Measurements from ENCODE around the gene SEM1.

GRCh38 chr7:96669812-96670211 is 39.8 kb downstream of the SEM1 start:
- TF ChIP-seq POLR2A (IDR thresholded peaks at IDR 0.05; ENCODE audit: low read depth, low read length): no peak
- no peak for TF ChIP-seq CTCF (conservative IDR thresholded peaks at IDR 0.05; ENCODE audit: low read depth, low read length)
- no peak for TF ChIP-seq ELK1 (IDR thresholded peaks at IDR 0.05; ENCODE audit: borderline replicate concordance, low read depth, low read length)
- no peak for TF ChIP-seq MAFK (IDR thresholded peaks at IDR 0.05; ENCODE audit: low read depth, low read length)
- TF ChIP-seq RAD21 (IDR thresholded peaks at IDR 0.05; ENCODE audit: low read length): no peak
- TF ChIP-seq CEBPB (IDR thresholded peaks at IDR 0.05; ENCODE audit: low read depth, low read length): no peak
- no peak for TF ChIP-seq USF2 (IDR thresholded peaks at IDR 0.05; ENCODE audit: low read depth, low read length)
- TF ChIP-seq RFX5 (IDR thresholded peaks at IDR 0.05; ENCODE audit: low read depth, low read length): no peak
